ENCODE measurements around the gene PCLAF.
"Not testable (repeated sequence)": the region's sequence is repeated elsewhere in the genome, so short reads cannot be mapped to it uniquely, and the experiment has no call there.

The PCLAF gene

GRCh38 chr15:64361259-64361658, 20.0 kb downstream of the PCLAF start:
- no peak for DNase-seq (ENCODE audit: low read depth)

- DNase-seq (ENCODE audit: low read depth), result no peak
These were observed 24.6 kb downstream of the PCLAF start for GRCh38 chr15:64356710-64357040.

GRCh38 chr15:64355944-64356709, 25.1 kb downstream of the PCLAF start, which contains the start of gene CSNK1G1:
Gene CSNK1G1, minus strand, starts transcription at chr15:64356173. Its CDS starts 55,674 bp downstream, at chr15:64300499.
- peak; percentile 89 for DNase-seq (ENCODE audit: low read depth)

- no peak for DNase-seq (ENCODE audit: low read depth)
These were observed 25.8 kb downstream of the PCLAF start for GRCh38 chr15:64355348-64355943.

GRCh38 chr15:64354688-64355344, 26.4 kb downstream of the PCLAF start:
- DNase-seq (ENCODE audit: low read depth), result no peak

- no peak for DNase-seq (ENCODE audit: low read depth)
These were observed 30.0 kb downstream of the PCLAF start for GRCh38 chr15:64351265-64351664.

GRCh38 chr15:64349375-64349774, 31.9 kb downstream of the PCLAF start:
- no peak for DNase-seq (ENCODE audit: low read depth)

GRCh38 chr15:64348455-64348854, 32.8 kb downstream of the PCLAF start:
- DNase-seq (ENCODE audit: low read depth), result no peak

GRCh38 chr15:64346242-64346641, 35.0 kb downstream of the PCLAF start:
- DNase-seq (ENCODE audit: low read depth), result not testable (repeated sequence)

- DNase-seq (ENCODE audit: low read depth), result no peak
These were observed 36.5 kb downstream of the PCLAF start for GRCh38 chr15:64344651-64345294.

- no peak for DNase-seq (ENCODE audit: low read depth)
These were observed 37.4 kb downstream of the PCLAF start for GRCh38 chr15:64343841-64344240.

GRCh38 chr15:64343222-64343621, 38.0 kb downstream of the PCLAF start:
- DNase-seq (ENCODE audit: low read depth), result no peak

- no peak for DNase-seq (ENCODE audit: low read depth)
These were observed 39.3 kb downstream of the PCLAF start for GRCh38 chr15:64341961-64342360.

- DNase-seq (ENCODE audit: low read depth), result no peak
These were observed 40.9 kb downstream of the PCLAF start for GRCh38 chr15:64340355-64340754.

GRCh38 chr15:64337761-64338160, 43.5 kb downstream of the PCLAF start:
- no peak for DNase-seq (ENCODE audit: low read depth)

- DNase-seq (ENCODE audit: low read depth), result no peak
These were observed 47.0 kb downstream of the PCLAF start for GRCh38 chr15:64333986-64334929.

GRCh38 chr15:64333516-64333915, 47.7 kb downstream of the PCLAF start:
- DNase-seq (ENCODE audit: low read depth), result no peak

- DNase-seq (ENCODE audit: low read depth), result not testable (repeated sequence)
These were observed 49.6 kb downstream of the PCLAF start for GRCh38 chr15:64331668-64332067.

GRCh38 chr15:64326975-64327374, 54.3 kb downstream of the PCLAF start:
- DNase-seq (ENCODE audit: low read depth), result not testable (repeated sequence)

GRCh38 chr15:64326458-64326857, 54.8 kb downstream of the PCLAF start:
- not testable (repeated sequence) for DNase-seq (ENCODE audit: low read depth)

- no peak for DNase-seq (ENCODE audit: low read depth)
These were observed 56.9 kb downstream of the PCLAF start for GRCh38 chr15:64324165-64324877.

Measured in non-pigmented ciliary epithelial cell (primary cell).